Measurements from ENCODE around the gene MMP20. TPM values are rescaled to one million over a fixed set of nuclear protein-coding genes. Genes with fewer than 3 reads are reported as not detected.

MMP20 gene
- total RNA-seq, 1 experiment from 2014 or later: 0.30 TPM

DNA sequence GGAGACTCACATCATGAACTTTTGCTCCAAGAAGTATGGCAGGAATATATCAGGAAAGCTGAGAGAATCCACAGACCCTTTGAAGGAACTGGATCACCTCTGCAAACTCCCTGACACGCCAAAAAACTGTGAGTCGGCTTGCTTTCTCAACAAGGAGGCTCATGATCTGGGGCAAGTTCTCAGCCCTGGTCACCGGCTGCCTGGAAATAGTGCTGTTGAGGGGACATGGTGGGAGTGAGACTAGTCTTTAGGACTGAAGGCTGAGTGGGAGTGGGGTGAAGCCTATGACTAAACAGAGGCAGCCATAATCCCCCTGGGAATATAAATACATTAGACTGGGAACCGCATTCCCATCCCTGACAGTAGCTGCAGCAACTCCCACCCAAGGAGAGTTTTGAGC is 86.2 kb downstream of the MMP20 start:
- no peaks in the 10 kb centered on the region for H3K9me3 ChIP-seq (ENCODE audit: control insufficient read depth in 1 of 2, insufficient read depth in 1 of 2, low read depth in 1 of 2, low read length in 2 of 2)
- no peaks in the 10 kb centered on the region for H3K27me3 ChIP-seq (ENCODE audit: insufficient read depth, low read length)
- TF ChIP-seq, protein P1, sequence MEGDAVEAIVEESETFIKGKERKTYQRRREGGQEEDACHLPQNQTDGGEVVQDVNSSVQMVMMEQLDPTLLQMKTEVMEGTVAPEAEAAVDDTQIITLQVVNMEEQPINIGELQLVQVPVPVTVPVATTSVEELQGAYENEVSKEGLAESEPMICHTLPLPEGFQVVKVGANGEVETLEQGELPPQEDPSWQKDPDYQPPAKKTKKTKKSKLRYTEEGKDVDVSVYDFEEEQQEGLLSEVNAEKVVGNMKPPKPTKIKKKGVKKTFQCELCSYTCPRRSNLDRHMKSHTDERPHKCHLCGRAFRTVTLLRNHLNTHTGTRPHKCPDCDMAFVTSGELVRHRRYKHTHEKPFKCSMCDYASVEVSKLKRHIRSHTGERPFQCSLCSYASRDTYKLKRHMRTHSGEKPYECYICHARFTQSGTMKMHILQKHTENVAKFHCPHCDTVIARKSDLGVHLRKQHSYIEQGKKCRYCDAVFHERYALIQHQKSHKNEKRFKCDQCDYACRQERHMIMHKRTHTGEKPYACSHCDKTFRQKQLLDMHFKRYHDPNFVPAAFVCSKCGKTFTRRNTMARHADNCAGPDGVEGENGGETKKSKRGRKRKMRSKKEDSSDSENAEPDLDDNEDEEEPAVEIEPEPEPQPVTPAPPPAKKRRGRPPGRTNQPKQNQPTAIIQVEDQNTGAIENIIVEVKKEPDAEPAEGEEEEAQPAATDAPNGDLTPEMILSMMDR (IDR thresholded peaks at IDR 0.05 in 2 of 3, conservative IDR thresholded peaks at IDR 0.05 in 1 of 3; ENCODE audit: borderline replicate concordance in 1 of 3, insufficient read depth in 1 of 3, low read depth in 2 of 3, low read length in 2 of 3): no peak
- TF ChIP-seq EGR1 (IDR thresholded peaks at IDR 0.05; ENCODE audit: low read depth) (no peak), CBX3 (IDR thresholded peaks at IDR 0.05; ENCODE audit: low read depth) (no peak), RAD21 (IDR thresholded peaks at IDR 0.05; ENCODE audit: low read depth) (no peak), ELF1 (IDR thresholded peaks at IDR 0.05; ENCODE audit: borderline replicate concordance, low read depth) (no peak)
- BruUV-seq (replicated peaks): no TSS peak
- H3K9me2 ChIP-seq (ENCODE audit: insufficient read depth): no peaks in the 10 kb centered on the region
- no peak for ATAC-seq
- no peak for DNase-seq (ENCODE audit: low read depth, low spot score)
- no peak overlapping the region for H3K9ac ChIP-seq (ENCODE audit: low read length)
- H3K36me3 ChIP-seq (ENCODE audit: control insufficient read depth in 1 of 2, insufficient read depth in 2 of 2, low read length in 2 of 2): no peaks in the 10 kb centered on the region
- peaks cover 0 to 8% of the 10 kb centered on the region in 2 experiments; a peak in 1 of 4 replicates for H3K4me1 ChIP-seq (ENCODE audit: control insufficient read depth in 1 of 2, insufficient read depth in 2 of 2, low read length in 2 of 2)
- CTCF ChIA-PET: interaction anchor here (1.5 kb wide), 2 partner anchors 20 to 245 kb away, joined by 3 read pairs; no protein-coding TSS in a partner anchor
- H3K4me2 ChIP-seq (ENCODE audit: low read length): no peak overlapping the region
- POLR2A ChIA-PET: no interaction called here
- intact Hi-C loops (cut with micrococcal nuclease): no loop called here
- H3K27ac ChIP-seq (ENCODE audit: low read depth, low read length): no peak overlapping the region
- H4K20me1 ChIP-seq (ENCODE audit: insufficient read depth): no peaks in the 10 kb centered on the region
- H2AFZ ChIP-seq (ENCODE audit: low read depth, low read length, poor library complexity, severe bottlenecking): no peak overlapping the region
- H3K4me3 ChIP-seq (replicated peaks in 1 of 2; ENCODE audit: low read depth in 1 of 2, low read length in 2 of 2): no peak overlapping the region
- RAD21 ChIA-PET (ENCODE audit: low non-redundant PET in 1 of 2, low total read pairs in 2 of 2, uncharacterized antibody in 2 of 2, unreplicated experiment in 2 of 2): no interaction called here
- H3K79me2 ChIP-seq (ENCODE audit: insufficient read depth, low read length): no peaks in the 10 kb centered on the region

DNA sequence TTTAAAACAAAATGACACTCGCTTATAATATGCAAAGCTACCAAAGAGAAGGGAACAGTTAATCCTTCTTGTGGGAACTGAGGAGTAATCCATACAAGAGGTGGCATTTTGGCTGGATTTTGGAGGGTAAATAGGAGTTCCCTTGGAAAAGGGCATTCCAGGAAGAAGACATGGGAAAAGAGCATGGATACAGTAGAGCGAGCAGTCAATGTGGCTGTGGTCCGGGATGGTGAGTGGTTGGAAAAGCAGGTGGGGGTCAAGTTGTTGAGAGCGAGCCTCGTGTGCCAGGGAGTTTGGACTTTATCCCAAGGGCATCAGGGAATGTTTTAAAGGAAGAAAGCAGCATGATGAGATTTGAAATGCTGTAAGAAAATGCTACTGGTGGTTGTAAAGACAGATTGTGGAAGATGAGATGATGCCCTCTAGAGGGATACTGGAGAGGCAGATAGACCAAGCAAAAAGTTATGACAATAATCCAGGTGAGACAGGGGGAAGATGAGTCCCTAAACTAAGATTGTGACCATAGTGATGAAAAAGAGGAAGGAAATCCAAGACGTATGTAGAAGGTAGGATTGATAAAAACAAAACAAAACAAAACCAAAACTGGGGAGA is 90.8 kb downstream of the MMP20 start:
- Histone ChIP-seq H3K9ac (ENCODE audit: low read length) (no peak overlapping the region), H3K4me2 (ENCODE audit: low read length) (no peak overlapping the region), H3K27me3 (ENCODE audit: insufficient read depth, low read length) (no peaks in the 10 kb centered on the region), H3K9me3 (ENCODE audit: control insufficient read depth in 1 of 2, insufficient read depth in 1 of 2, low read depth in 1 of 2, low read length in 2 of 2) (no peaks in the 10 kb centered on the region), H3K27ac (ENCODE audit: low read depth, low read length) (no peak overlapping the region), H3K4me1 (ENCODE audit: control insufficient read depth in 1 of 2, insufficient read depth in 2 of 2, low read length in 2 of 2) (peaks cover 0 to 11% of the 10 kb centered on the region in 2 experiments; a peak in 3 of 4 replicates), H3K4me3 (replicated peaks in 1 of 2; ENCODE audit: low read depth in 1 of 2, low read length in 2 of 2) (no peak overlapping the region), H3K79me2 (ENCODE audit: insufficient read depth, low read length) (no peaks in the 10 kb centered on the region), H4K20me1 (ENCODE audit: insufficient read depth) (no peaks in the 10 kb centered on the region), H2AFZ (ENCODE audit: low read depth, low read length, poor library complexity, severe bottlenecking) (peak overlapping the region; percentile 68), H3K9me2 (ENCODE audit: insufficient read depth) (no peaks in the 10 kb centered on the region), H3K36me3 (ENCODE audit: control insufficient read depth in 1 of 2, insufficient read depth in 2 of 2, low read length in 2 of 2) (no peaks in the 10 kb centered on the region)
- BruUV-seq (replicated peaks): no TSS peak
- no peak for TF ChIP-seq EGR1 (IDR thresholded peaks at IDR 0.05; ENCODE audit: low read depth)
- TF ChIP-seq RAD21 (IDR thresholded peaks at IDR 0.05; ENCODE audit: low read depth): peak; percentile 41
- TF ChIP-seq, protein P1 (IDR thresholded peaks at IDR 0.05 in 2 of 3, conservative IDR thresholded peaks at IDR 0.05 in 1 of 3; ENCODE audit: borderline replicate concordance in 1 of 3, insufficient read depth in 1 of 3, low read depth in 2 of 3, low read length in 2 of 3): peak; percentile 8 to 50 (median 44); a peak in 5 of 6 replicates
- intact Hi-C loops (cut with micrococcal nuclease): no loop called here
- CTCF ChIA-PET: no interaction called here
- POLR2A ChIA-PET: no interaction called here
- no peak for DNase-seq (ENCODE audit: low read depth, low spot score)
- RAD21 ChIA-PET (ENCODE audit: low non-redundant PET in 1 of 2, low total read pairs in 2 of 2, uncharacterized antibody in 2 of 2, unreplicated experiment in 2 of 2): no interaction called here
- ATAC-seq: peak; percentile 69
